Measurements from ENCODE around the gene NTM. TPM values are rescaled to one million over a fixed set of nuclear protein-coding genes. Genes with fewer than 3 reads are reported as not detected.
A peak's percentile ranks its signal among the peaks of the same experiment; 100 is the strongest.

Gene NTM
- total and polyA plus RNA-seq, 2 experiments from 2014 or later = 25.9 to 49.0 TPM

DNA sequence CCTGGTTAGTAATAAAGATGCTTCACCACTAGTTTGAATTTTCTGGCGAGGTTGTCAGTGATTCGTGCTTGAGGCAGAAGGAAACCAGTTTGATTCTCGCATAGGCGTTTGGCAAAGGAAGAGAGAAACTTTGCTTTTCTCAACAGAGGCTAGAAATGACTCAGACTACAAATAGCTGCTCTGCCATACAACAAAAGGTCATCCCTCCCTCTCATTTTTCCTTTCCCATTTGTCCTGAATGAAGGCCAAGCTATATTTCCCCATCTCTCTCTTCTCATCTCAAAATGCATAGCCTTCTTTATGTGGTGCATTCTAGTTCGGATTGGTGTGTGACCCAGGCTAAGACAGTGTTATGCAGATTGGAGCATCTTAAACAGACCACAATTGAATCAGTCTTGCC is 741.4 kb downstream of the NTM start:
- peak; percentile 95 for DNase-seq
- H3K9ac ChIP-seq = peak overlapping the region; percentile 52

DNA sequence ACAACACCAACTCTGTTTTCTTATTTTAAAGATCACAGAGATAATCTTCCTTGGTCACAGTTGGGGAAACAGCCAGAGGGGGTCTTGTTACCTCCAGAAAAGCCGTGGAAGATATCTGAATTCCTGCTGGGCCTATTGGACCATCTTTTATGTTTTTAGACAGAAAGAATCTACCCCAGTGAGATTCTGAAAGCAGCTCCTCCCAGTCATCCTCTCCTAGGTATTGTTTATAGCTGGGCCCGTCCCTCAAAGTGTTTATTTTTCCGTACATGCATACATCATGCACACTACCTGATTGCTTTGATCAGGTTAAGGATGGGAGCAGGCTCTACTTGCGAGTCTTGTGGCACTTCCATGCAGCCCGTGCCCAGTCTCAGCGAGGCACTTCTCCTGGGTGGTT is 742.4 kb downstream of the NTM start:
- 0 out of 2 replicates have a peak overlapping the region, but pooled peaks have one; percentile 8 for H2AFZ ChIP-seq
- in situ Hi-C loops (cut with MboI) = no loop called here

More for the DNA sequence above, 741.4 kb downstream of the NTM start:
- H3K36me3 ChIP-seq (ENCODE audit: low read depth) = no peaks in the 10 kb centered on the region
- peak overlapping the region; percentile 42 for H3K4me3 ChIP-seq
- no peaks in the 10 kb centered on the region for H3K9me2 ChIP-seq (ENCODE audit: insufficient read depth)
- peak overlapping the region; percentile 66 for H3K4me2 ChIP-seq (ENCODE audit: unreplicated experiment)
- TF ChIP-seq EZH2 (IDR thresholded peaks at IDR 0.05; ENCODE audit: insufficient read depth, poor library complexity, severe bottlenecking) (no peak), EZH2phosphoT487 (IDR thresholded peaks at IDR 0.05; ENCODE audit: insufficient read depth, low read depth) (no peak)
- H3F3A ChIP-seq (ENCODE audit: insufficient read depth) = peaks cover 27% of the 10 kb centered on the region
- in situ Hi-C loops (cut with MboI) = no loop called here
- peaks cover 39% of the 10 kb centered on the region for H3K4me1 ChIP-seq (ENCODE audit: insufficient read depth)
- H3K9me3 ChIP-seq (ENCODE audit: low read depth) = no peaks in the 10 kb centered on the region
- H3K79me2 ChIP-seq (ENCODE audit: insufficient read depth) = no peaks in the 10 kb centered on the region
- peak overlapping the region; percentile 44; the same call in 1 of the 2 replicates for H2AFZ ChIP-seq
- 13% methylated on average over 5 of the region's 5 CpGs for WGBS, 2 experiments (ENCODE audit: low coverage in 1 of 2, low lambda C conversion rate in 2 of 2, missing lambda C conversion rate in 2 of 2)
- H3K27me3 ChIP-seq (replicated peaks; ENCODE audit: insufficient read depth) = no peaks in the 10 kb centered on the region
- peak overlapping the region; percentile 87 for H3K27ac ChIP-seq
- no peaks in the 10 kb centered on the region for H4K20me1 ChIP-seq (ENCODE audit: insufficient read depth)

DNA sequence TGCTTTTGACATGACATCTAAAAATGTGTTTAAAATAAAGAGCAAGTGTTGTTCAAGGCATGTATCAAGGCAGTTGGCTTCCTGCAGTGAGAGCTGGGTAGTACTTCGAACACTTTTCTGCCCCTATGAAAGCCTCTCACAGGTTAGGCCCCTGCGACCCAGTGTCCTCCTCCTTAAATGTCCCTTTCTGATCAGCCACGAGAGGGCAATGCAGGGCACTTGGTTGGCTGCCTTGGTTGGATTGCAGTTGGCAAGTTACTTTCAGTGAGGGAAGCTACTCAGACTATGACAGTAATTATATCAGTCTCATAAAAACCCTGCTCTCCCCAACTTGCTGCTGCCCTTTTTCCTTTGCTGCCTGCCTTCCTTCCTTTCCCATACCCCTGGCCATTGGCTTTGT is 743.8 kb downstream of the NTM start:
- Histone ChIP-seq H3F3A (ENCODE audit: insufficient read depth) (peaks cover 27% of the 10 kb centered on the region), H2AFZ (no peak overlapping the region), H3K36me3 (ENCODE audit: low read depth) (no peaks in the 10 kb centered on the region), H3K79me2 (ENCODE audit: insufficient read depth) (no peaks in the 10 kb centered on the region), H3K27ac (no peak overlapping the region), H4K20me1 (ENCODE audit: insufficient read depth) (no peaks in the 10 kb centered on the region), H3K9me3 (ENCODE audit: low read depth) (no peaks in the 10 kb centered on the region), H3K9me2 (ENCODE audit: insufficient read depth) (no peaks in the 10 kb centered on the region), H3K4me1 (ENCODE audit: insufficient read depth) (peaks cover 39% of the 10 kb centered on the region), H3K4me3 (no peak overlapping the region), H3K4me2 (ENCODE audit: unreplicated experiment) (no peak overlapping the region), H3K27me3 (replicated peaks; ENCODE audit: insufficient read depth) (no peaks in the 10 kb centered on the region), H3K9ac (no peak overlapping the region)
- TF ChIP-seq EZH2 (IDR thresholded peaks at IDR 0.05; ENCODE audit: insufficient read depth, poor library complexity, severe bottlenecking) = no peak
- TF ChIP-seq EZH2phosphoT487 (IDR thresholded peaks at IDR 0.05; ENCODE audit: insufficient read depth, low read depth) = no peak
- 19 to 36% methylated on average over 3 of the region's 3 CpGs for WGBS, 2 experiments (ENCODE audit: low coverage in 1 of 2, low lambda C conversion rate in 2 of 2, missing lambda C conversion rate in 2 of 2)
- in situ Hi-C loops (cut with MboI) = no loop called here
- peak; percentile 65 for DNase-seq

More for the DNA sequence above, 742.4 kb downstream of the NTM start:
- WGBS, 2 experiments (ENCODE audit: low coverage in 1 of 2, low lambda C conversion rate in 2 of 2, missing lambda C conversion rate in 2 of 2) = 97% methylated on average over 6 of the region's 6 CpGs
- TF ChIP-seq EZH2phosphoT487 (IDR thresholded peaks at IDR 0.05; ENCODE audit: insufficient read depth, low read depth) = no peak
- no peak for TF ChIP-seq EZH2 (IDR thresholded peaks at IDR 0.05; ENCODE audit: insufficient read depth, poor library complexity, severe bottlenecking)
- peak overlapping the region; percentile 66 for H3K4me2 ChIP-seq (ENCODE audit: unreplicated experiment)
- peaks cover 39% of the 10 kb centered on the region for H3K4me1 ChIP-seq (ENCODE audit: insufficient read depth)
- no peaks in the 10 kb centered on the region for H3K9me2 ChIP-seq (ENCODE audit: insufficient read depth)
- H3K9ac ChIP-seq = 0 out of 2 replicates have a peak overlapping the region, but pooled peaks have one; percentile 7
- H3K9me3 ChIP-seq (ENCODE audit: low read depth) = no peaks in the 10 kb centered on the region
- H3K4me3 ChIP-seq = no peak overlapping the region
- H3K79me2 ChIP-seq (ENCODE audit: insufficient read depth) = no peaks in the 10 kb centered on the region
- no peaks in the 10 kb centered on the region for H4K20me1 ChIP-seq (ENCODE audit: insufficient read depth)
- no peaks in the 10 kb centered on the region for H3K36me3 ChIP-seq (ENCODE audit: low read depth)
- H3K27me3 ChIP-seq (replicated peaks; ENCODE audit: insufficient read depth) = no peaks in the 10 kb centered on the region
- peak overlapping the region; percentile 87 for H3K27ac ChIP-seq
- DNase-seq = no peak
- H3F3A ChIP-seq (ENCODE audit: insufficient read depth) = peaks cover 27% of the 10 kb centered on the region

DNA sequence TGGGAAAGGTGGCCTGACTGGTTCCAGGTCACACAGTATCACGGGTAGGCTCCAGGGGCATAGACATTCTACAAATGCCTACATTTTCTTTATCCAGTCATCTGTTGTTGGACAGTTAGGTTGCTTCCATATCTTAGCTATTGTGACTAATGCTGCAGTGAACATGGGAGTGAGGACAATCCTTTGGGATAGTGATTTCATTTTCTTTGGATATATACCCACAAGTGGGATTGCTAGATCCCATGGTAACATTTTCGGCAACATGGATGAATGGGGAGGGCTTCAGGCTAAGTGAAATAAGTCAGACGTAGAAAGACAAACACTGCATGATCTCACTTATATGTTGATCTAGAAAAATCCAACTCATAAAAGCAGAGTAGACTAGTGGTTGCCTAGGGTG is 744.3 kb downstream of the NTM start:
- Histone ChIP-seq H3K36me3 (ENCODE audit: low read depth) (no peaks in the 10 kb centered on the region), H3K79me2 (ENCODE audit: insufficient read depth) (no peaks in the 10 kb centered on the region), H4K20me1 (ENCODE audit: insufficient read depth) (no peaks in the 10 kb centered on the region), H3K4me3 (no peak overlapping the region), H2AFZ (no peak overlapping the region), H3F3A (ENCODE audit: insufficient read depth) (peaks cover 27% of the 10 kb centered on the region), H3K4me2 (ENCODE audit: unreplicated experiment) (no peak overlapping the region), H3K9me2 (ENCODE audit: insufficient read depth) (no peaks in the 10 kb centered on the region), H3K27me3 (replicated peaks; ENCODE audit: insufficient read depth) (no peaks in the 10 kb centered on the region), H3K9ac (no peak overlapping the region), H3K27ac (no peak overlapping the region), H3K9me3 (ENCODE audit: low read depth) (no peaks in the 10 kb centered on the region), H3K4me1 (ENCODE audit: insufficient read depth) (peaks cover 39% of the 10 kb centered on the region)
- 94 to 97% methylated on average over 3 of the region's 3 CpGs for WGBS, 2 experiments (ENCODE audit: low coverage in 1 of 2, low lambda C conversion rate in 2 of 2, missing lambda C conversion rate in 2 of 2)
- no peak for TF ChIP-seq EZH2 (IDR thresholded peaks at IDR 0.05; ENCODE audit: insufficient read depth, poor library complexity, severe bottlenecking)
- TF ChIP-seq EZH2phosphoT487 (IDR thresholded peaks at IDR 0.05; ENCODE audit: insufficient read depth, low read depth) = no peak
- in situ Hi-C loops (cut with MboI) = no loop called here
- DNase-seq = no peak

DNA sequence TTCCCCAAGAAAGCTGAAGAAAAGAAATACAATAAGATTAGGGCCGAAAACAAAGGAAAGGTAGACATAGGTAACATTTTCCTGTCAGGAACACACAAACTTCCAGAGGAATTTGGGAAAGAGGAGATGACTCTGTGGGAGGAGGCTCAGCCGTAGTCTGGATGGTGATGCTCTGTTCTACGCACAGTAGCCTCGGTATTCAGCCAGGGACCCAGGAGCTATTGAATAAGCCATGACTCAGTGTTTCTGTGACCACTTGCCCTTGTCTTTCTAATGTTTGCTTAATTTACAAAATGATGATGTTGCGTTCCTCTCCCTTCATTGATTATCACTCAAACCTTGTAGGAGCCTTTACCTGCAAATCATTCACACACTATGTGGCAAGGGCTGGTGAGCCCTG is 745.0 kb downstream of the NTM start:
- Histone ChIP-seq H3F3A (ENCODE audit: insufficient read depth) (peaks cover 27% of the 10 kb centered on the region), H2AFZ (no peak overlapping the region), H3K4me1 (ENCODE audit: insufficient read depth) (peaks cover 39% of the 10 kb centered on the region), H3K9ac (no peak overlapping the region), H3K9me2 (ENCODE audit: insufficient read depth) (no peaks in the 10 kb centered on the region), H3K79me2 (ENCODE audit: insufficient read depth) (no peaks in the 10 kb centered on the region), H3K4me2 (ENCODE audit: unreplicated experiment) (no peak overlapping the region), H3K9me3 (ENCODE audit: low read depth) (no peaks in the 10 kb centered on the region), H3K27me3 (replicated peaks; ENCODE audit: insufficient read depth) (no peaks in the 10 kb centered on the region), H3K36me3 (ENCODE audit: low read depth) (no peaks in the 10 kb centered on the region), H4K20me1 (ENCODE audit: insufficient read depth) (no peaks in the 10 kb centered on the region), H3K4me3 (no peak overlapping the region), H3K27ac (no peak overlapping the region)
- in situ Hi-C loops (cut with MboI) = no loop called here
- TF ChIP-seq EZH2 (IDR thresholded peaks at IDR 0.05; ENCODE audit: insufficient read depth, poor library complexity, severe bottlenecking) = no peak
- no peak for TF ChIP-seq EZH2phosphoT487 (IDR thresholded peaks at IDR 0.05; ENCODE audit: insufficient read depth, low read depth)
- WGBS, 2 experiments (ENCODE audit: low coverage in 1 of 2, low lambda C conversion rate in 2 of 2, missing lambda C conversion rate in 2 of 2) = 74 to 87% methylated on average over 5 of the region's 5 CpGs
- DNase-seq = peak; percentile 65

Measured in GM23248 (cell line).